Measurements from ENCODE around the gene CDT1.

DNA sequence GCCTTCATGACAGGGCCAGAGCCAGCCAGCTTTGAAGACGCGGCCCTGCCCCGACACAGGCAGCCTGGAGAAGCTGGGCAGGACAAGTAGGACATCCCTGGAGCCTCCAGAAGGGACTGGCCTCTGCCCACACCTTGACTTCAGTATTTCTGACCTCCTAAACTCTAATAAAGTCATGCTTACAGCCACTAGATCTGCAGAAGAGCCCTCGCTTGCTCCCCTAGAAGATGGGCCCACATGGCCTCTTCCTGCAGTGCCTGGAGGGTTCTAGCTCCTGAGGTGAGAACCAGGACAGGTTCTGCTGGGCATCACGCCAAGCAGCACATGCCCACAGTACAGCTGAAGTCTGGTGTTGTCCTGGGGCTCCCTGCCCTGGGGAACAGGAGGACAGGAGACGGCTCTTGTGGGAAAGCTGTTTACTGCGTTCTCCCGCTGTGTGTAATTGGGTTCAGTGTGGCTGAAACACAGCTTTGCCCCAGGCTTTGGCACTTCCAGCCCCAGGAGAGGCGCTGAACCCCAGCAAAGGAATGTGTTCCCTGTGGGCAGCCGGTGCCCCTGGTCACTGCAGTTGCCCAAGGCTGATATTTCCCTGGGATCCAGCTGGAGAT, 5.6 kb downstream of the CDT1 start:
- TF ChIP-seq, protein P1, sequence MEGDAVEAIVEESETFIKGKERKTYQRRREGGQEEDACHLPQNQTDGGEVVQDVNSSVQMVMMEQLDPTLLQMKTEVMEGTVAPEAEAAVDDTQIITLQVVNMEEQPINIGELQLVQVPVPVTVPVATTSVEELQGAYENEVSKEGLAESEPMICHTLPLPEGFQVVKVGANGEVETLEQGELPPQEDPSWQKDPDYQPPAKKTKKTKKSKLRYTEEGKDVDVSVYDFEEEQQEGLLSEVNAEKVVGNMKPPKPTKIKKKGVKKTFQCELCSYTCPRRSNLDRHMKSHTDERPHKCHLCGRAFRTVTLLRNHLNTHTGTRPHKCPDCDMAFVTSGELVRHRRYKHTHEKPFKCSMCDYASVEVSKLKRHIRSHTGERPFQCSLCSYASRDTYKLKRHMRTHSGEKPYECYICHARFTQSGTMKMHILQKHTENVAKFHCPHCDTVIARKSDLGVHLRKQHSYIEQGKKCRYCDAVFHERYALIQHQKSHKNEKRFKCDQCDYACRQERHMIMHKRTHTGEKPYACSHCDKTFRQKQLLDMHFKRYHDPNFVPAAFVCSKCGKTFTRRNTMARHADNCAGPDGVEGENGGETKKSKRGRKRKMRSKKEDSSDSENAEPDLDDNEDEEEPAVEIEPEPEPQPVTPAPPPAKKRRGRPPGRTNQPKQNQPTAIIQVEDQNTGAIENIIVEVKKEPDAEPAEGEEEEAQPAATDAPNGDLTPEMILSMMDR (conservative IDR thresholded peaks at IDR 0.05; ENCODE audit: low read depth, low read length), result no peak
- TF ChIP-seq EZH2 (IDR thresholded peaks at IDR 0.05; ENCODE audit: low read length, unreplicated experiment) (no peak), EZH2phosphoT487 (IDR thresholded peaks at IDR 0.05; ENCODE audit: borderline replicate concordance, low read length) (no peak)

Measured in PC-3 (cell line).